WTC11 (cell line): Measurements from ENCODE around the gene CYP39A1. TPM values are rescaled to one million over a fixed set of nuclear protein-coding genes. Genes with fewer than 3 reads are reported as not detected.

Experiments used
- ATAC-seq: fragments of 200-7000 bp; cut with Tn5 transposase; 2 replicates; pipeline ENCODE4 v1.10.0; 2021; ENCODE audit warnings: mild to moderate bottlenecking, moderate library complexity
- CTCF ChIA-PET: fragments of 300-600 bp; sonication (Branson Sonifier 250); formaldehyde crosslinking; loops from one replicate; lab custom pipeline; 2021; ENCODE audit warnings: antibody characterized with exemption; lab: Charles Lee
- POLR2A ChIA-PET: fragments of 350-600 bp; sonication (Branson Sonifier 250); formaldehyde crosslinking; loops from one replicate; lab custom pipeline; 2021; ENCODE audit warnings: antibody characterized with exemption; lab: Charles Lee
- DNase-seq: peaks from one replicate; pipeline ENCODE4 v3.0.0; 2021; ENCODE audit warnings: low spot score
- H3K27ac Mint-ChIP-seq: 2 replicates; pipeline ENCODE4 v1.8.0; 2021; ENCODE audit warnings: mixed read lengths
- H3K27me3 Mint-ChIP-seq: 2 replicates; pipeline ENCODE4 v1.8.0; 2021; ENCODE audit warnings: low read depth, mild to moderate bottlenecking, moderate library complexity, mixed read lengths
- H3K36me3 Mint-ChIP-seq: 2 replicates; pipeline ENCODE4 v1.8.0; 2021; ENCODE audit warnings: mixed read lengths
- H3K4me1 Mint-ChIP-seq: 2 replicates; pipeline ENCODE4 v1.8.0; 2022; ENCODE audit warnings: mixed read lengths
- H3K4me3 Mint-ChIP-seq: 2 replicates; pipeline ENCODE4 v1.8.0; 2021; ENCODE audit warnings: mild to moderate bottlenecking, moderate library complexity, mixed read lengths
- H3K9me3 Mint-ChIP-seq: 2 replicates; pipeline ENCODE4 v1.8.0; 2021; ENCODE audit warnings: mixed read lengths
- AFF4 ChIP-seq: sonication (generic); formaldehyde crosslinking; IDR thresholded peaks from 2 replicates; pipeline ENCODE4 v1.8.1; 2023; ENCODE audit warnings: mild to moderate bottlenecking, missing genetic modification reagents, borderline replicate concordance
- CREB1 ChIP-seq: sonication (generic); formaldehyde crosslinking; IDR thresholded peaks from 2 replicates; pipeline ENCODE4 v1.8.0; 2023; ENCODE audit warnings: mild to moderate bottlenecking, missing genetic modification reagents
- E2F1 ChIP-seq: sonication (generic); formaldehyde crosslinking; IDR thresholded peaks from 2 replicates; pipeline ENCODE4 v1.8.0; 2022; ENCODE audit warnings: mild to moderate bottlenecking, missing genetic modification reagents
- FOXJ3 ChIP-seq: sonication (generic); formaldehyde crosslinking; IDR thresholded peaks from 2 replicates; pipeline ENCODE4 v1.9.0; 2021; ENCODE audit warnings: missing genetic modification reagents, mild to moderate bottlenecking, borderline replicate concordance
- NFATC4 ChIP-seq: fragments of 250-450 bp; sonication (Bioruptor Pico); IDR thresholded peaks from 2 replicates; pipeline ENCODE4 v1.9.0; 2021; ENCODE audit warnings: mild to moderate bottlenecking
- NFE2L1 ChIP-seq: sonication (generic); formaldehyde crosslinking; IDR thresholded peaks from 2 replicates; pipeline ENCODE4 v1.8.1; 2023; ENCODE audit warnings: missing genetic modification reagents
- PRDM15 ChIP-seq: sonication (generic); formaldehyde crosslinking; IDR thresholded peaks from 2 replicates; pipeline ENCODE4 v1.8.0; 2022; ENCODE audit warnings: missing genetic modification reagents
- RORB ChIP-seq: fragments of 250-450 bp; sonication (Bioruptor Pico); IDR thresholded peaks from 2 replicates; pipeline ENCODE4 v1.9.0; 2021; ENCODE audit warnings: mild to moderate bottlenecking
- SOX15 ChIP-seq: fragments of 250-450 bp; sonication (Bioruptor Pico); IDR thresholded peaks from 2 replicates; pipeline ENCODE4 v1.9.0; 2021; ENCODE audit warnings: mild to moderate bottlenecking
- ZMAT4 ChIP-seq: fragments of 250-450 bp; sonication (Bioruptor Pico); IDR thresholded peaks from 2 replicates; pipeline ENCODE4 v1.9.0; 2021; ENCODE audit warnings: mild to moderate bottlenecking
- ZNF396 ChIP-seq: fragments of 250-450 bp; sonication (Bioruptor Pico); IDR thresholded peaks from 2 replicates; pipeline ENCODE4 v1.8.0; 2021; ENCODE audit warnings: mild to moderate bottlenecking, moderate library complexity, borderline replicate concordance
- ZNF416 ChIP-seq: fragments of 250-450 bp; sonication (Bioruptor Pico); IDR thresholded peaks from 2 replicates; pipeline ENCODE4 v1.9.0; 2021; ENCODE audit warnings: mild to moderate bottlenecking, inconsistent platforms
- ZNF512 ChIP-seq: sonication (generic); formaldehyde crosslinking; IDR thresholded peaks from 2 replicates; pipeline ENCODE4 v1.8.1; 2022; ENCODE audit warnings: missing genetic modification reagents, borderline replicate concordance
- ZNF532 ChIP-seq: fragments of 250-450 bp; sonication (Bioruptor Pico); IDR thresholded peaks from 2 replicates; pipeline ENCODE4 v1.9.0; 2021; ENCODE audit warnings: mild to moderate bottlenecking, borderline replicate concordance
- ZNF671 ChIP-seq: fragments of 250-450 bp; sonication (Bioruptor Pico); IDR thresholded peaks from 2 replicates; pipeline ENCODE4 v1.8.0; 2021; ENCODE audit warnings: mild to moderate bottlenecking
- total RNA-seq: library from RNA; stranded (reverse); gene quantifications from 3 replicates; pipeline ENCODE4 v1.2.3, GENCODE V29; 2021

CYP39A1 gene
- total RNA-seq, 1 experiment from 2014 or later: 1.6 TPM

- TF ChIP-seq E2F1 (CRISPR knock-in tag): no peak
- TF ChIP-seq NFE2L1: no peak
- TF ChIP-seq ZNF512 (CRISPR knock-in tag): no peak
- TF ChIP-seq AFF4: no peak
- no peak for TF ChIP-seq ZNF416 (CRISPR knock-in tag)
Measured at GRCh38 chr6:46635462-46635861, 17.2 kb downstream of the CYP39A1 start (continued).

- Mint-ChIP-seq H3K4me3 (no peak overlapping the region), H3K27ac (no peak overlapping the region), H3K4me1 (peaks cover 5% of the 10 kb centered on the region), H3K27me3 (no peaks in the 10 kb centered on the region), H3K36me3 (no peaks in the 10 kb centered on the region; the same call in 1 of the 2 replicates), H3K9me3 (no peaks in the 10 kb centered on the region)
- ChIA-PET POLR2A (no interaction called here), CTCF (interaction anchor here (3.1 kb wide), 1 partner anchor 24 kb away, joined by 8 read pairs; no protein-coding TSS in a partner anchor)
- TF ChIP-seq ZNF512 (CRISPR knock-in tag) (no peak), PRDM15 (CRISPR knock-in tag) (no peak), ZNF532 (no peak), ZMAT4 (CRISPR knock-in tag) (no peak), E2F1 (CRISPR knock-in tag) (no peak), FOXJ3 (CRISPR knock-in tag) (no peak), CREB1 (CRISPR knock-in tag) (no peak), ZNF396 (CRISPR knock-in tag) (no peak), NFATC4 (CRISPR knock-in tag) (no peak), ZNF671 (no peak), RORB (no peak), SOX15 (CRISPR knock-in tag) (no peak)
- ATAC-seq (no peak), DNase-seq (no peak)
Measured at GRCh38 chr6:46632053-46632452, 20.6 kb downstream of the CYP39A1 start.
